Inflammatory macrophage (primary cell): ENCODE results near the gene WDR6.

Source experiments
- DNase-seq, 2 donors: peaks; one replicate each; pipeline ENCODE4 v3.0.0-alpha.2; 2020 to 2022

Gene WDR6

DNA sequence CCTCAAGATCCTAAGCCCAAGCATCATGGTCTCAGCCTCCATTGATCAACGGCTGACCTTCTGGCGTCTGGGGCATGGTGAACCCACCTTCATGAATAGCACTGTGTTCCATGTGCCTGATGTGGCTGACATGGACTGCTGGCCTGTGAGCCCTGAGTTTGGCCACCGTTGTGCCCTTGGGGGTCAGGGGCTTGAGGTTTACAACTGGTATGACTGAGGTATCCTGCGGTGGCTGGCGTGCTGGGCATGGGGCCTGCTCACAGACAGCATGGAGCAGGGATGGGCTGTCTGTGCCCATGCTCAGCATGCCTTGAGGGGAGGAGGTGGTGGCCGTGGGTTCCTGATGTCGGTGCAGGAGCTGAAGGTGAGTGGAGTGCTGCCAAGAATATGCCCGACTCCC lies 7.9 kb downstream of the WDR6 start:
- no peak for DNase-seq

DNA sequence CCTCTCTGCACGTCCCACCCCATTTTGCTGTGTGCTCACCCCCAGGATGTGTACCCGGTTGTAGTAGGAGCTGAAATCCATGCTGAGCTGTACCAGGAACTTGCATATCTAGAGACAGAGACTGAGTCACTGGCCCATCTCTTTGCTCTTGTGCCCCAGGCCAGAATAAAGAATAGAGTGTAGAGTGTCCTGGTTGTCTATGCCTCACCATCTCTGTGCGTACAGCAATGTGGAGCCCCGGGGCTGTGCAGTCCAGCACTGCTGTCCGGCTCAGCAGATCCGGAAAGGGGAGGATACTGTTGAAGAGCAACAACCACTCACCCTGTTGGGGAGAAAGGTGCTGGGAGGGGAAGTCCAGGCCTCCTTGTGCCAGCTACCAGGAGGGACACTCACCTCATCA lies 8.6 kb downstream of the WDR6 start:
- no peak for DNase-seq

DNA sequence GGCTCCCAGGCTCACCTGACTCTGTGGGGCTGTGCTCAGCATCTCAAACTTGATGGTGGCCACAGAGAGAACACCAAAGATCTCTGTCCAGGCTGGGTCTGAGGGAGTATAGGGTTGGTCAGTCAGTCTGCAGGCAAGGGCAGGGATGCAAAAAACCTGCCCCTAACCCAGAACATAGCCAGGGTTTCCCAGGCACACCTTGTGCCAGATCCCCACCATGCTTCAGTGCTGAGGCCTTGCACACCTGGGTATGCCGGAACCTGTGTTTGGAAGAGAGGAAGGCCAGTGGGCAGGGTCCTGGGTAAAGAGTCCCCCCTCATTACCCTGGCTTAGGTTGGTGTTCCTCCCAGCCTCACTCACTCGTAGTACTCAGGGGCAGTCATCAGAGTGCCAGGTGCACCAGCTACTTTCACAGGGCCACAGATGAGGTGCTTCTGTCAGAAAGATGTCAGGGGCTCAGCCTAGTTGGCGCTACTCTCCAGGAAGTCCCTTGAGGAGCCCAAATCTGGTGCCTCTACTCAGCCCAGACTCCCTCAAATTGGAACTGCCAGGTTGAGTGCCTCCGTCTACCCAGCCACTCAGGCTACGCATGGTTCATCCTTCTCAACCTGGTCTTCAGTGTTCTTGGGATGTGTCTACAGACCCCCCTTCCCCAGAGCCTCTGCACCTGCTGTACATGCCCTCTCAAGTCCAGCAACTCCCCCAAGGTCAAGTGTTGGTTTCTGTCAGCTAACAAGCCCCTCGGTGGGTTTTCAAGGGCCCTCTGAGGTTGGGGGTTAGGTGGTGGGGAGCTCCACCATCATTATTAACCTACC lies 9.4 kb downstream of the WDR6 start:
- no peak for DNase-seq

DNA sequence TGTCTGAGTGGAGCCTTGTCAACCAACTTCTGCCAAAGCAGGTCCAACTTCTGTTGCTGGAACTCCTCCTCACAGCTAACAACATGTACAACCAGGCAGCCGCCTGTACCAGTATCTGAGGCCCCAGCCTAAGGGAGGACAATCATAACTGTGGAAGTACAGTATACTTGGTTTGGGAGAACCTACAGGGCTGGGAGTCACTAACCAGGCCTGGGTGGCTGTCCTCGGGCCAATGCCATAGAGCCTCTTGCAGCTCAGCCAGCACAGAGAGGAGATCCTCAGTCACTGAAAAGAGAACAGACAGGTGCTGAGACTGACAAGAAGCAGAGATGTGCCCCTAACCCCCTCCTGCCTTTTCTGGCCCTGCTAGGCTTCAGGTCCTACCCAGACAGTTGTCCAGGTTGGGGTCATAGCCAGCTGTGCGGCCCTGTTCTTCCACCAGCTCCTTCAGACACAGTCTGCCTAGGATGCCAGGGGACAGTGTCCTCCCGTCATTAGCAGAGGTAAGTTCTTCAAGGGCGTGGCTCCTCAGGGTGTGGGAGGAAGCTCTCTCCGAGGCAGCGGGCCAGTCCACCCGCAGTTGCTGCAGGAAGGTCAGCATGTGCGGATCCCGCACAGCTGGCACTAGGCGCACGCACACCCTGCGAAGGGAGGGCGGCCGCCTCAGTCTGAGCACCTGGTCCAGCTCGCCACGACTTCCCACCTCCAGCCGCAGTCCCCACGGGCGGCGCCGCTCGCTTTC lies 10.2 kb downstream of the WDR6 start:
- DNase-seq = peak in 1 of 2 donors; percentile 49

DNA sequence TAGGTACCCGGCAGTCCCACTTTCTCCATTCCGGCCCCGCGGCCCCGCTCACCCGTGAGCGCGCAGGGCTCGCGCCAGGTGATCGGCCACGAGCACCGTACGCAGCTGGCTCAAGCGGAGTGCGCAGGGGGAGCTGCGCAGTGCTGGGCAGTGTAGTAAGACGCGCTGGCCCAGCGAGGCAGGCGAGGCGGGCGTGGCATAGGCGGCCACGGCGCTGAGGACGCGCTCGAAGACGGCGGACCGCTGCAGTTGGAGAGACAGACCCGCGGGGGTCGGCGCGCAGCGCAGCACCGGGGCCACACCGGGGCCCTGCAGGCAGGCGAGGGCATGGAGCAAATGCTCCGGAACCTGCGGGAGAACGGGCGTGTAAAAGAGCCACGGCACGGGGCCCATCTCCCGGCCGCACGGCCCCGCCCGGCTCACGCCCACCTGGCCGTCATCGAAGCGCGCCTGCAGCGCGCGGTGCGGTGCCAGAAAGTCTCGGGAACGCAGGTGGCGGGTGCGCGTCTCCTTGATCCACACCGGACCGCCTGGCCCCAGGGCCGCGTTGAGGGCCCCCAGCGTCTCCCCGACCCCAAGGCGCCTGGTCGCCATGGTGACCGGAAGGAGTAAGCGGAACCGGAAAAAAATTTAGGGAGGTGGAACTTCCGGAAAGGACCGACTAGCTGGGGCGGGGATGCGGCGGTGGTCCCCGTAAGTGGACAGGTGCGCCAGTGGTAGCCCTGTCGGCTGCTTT lies 10.9 kb downstream of the WDR6 start, which contains the start of gene DALRD3:
TSS of gene DALRD3 (minus strand) at position 610 of the 736 bp plus-strand sequence. CDS start at position 594, 16 bp downstream.
- DNase-seq = peak; percentile 53 to 66

DNA sequence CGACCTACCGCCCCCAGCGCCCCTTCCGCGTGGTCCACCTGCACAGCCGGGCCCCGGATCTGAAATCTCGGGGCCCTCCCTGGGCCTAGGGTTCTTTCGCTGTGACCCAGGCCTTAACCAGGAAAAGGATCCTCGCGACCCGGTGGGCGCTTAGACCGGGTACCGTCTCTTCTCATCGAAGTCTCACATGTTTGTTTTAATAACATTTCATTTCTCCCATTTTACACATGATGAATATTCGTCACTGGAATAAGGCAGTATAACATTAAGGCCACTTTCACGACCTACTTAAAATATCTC lies 11.5 kb downstream of the WDR6 start:
- DNase-seq = no peak

DNA sequence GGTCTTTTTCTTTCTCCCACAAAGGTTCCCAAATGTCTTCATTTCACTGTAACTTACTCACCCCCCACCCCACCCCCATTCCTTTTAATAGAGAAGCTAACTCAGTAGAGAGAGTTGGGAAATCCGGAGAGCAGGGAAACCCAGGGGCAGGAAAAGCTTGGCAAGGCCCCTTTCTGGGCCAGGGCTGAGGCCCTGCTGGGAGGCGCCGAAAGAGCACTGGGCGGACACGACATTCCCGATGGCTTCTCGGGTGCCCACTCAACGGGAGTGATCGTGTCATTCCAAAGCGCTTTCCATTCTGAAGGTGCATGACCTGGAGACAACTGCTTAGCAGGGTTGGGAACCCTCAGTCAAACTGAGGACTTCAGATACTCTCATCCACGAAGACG lies 12.7 kb downstream of the WDR6 start:
- DNase-seq = peak; percentile 26 to 42

DNA sequence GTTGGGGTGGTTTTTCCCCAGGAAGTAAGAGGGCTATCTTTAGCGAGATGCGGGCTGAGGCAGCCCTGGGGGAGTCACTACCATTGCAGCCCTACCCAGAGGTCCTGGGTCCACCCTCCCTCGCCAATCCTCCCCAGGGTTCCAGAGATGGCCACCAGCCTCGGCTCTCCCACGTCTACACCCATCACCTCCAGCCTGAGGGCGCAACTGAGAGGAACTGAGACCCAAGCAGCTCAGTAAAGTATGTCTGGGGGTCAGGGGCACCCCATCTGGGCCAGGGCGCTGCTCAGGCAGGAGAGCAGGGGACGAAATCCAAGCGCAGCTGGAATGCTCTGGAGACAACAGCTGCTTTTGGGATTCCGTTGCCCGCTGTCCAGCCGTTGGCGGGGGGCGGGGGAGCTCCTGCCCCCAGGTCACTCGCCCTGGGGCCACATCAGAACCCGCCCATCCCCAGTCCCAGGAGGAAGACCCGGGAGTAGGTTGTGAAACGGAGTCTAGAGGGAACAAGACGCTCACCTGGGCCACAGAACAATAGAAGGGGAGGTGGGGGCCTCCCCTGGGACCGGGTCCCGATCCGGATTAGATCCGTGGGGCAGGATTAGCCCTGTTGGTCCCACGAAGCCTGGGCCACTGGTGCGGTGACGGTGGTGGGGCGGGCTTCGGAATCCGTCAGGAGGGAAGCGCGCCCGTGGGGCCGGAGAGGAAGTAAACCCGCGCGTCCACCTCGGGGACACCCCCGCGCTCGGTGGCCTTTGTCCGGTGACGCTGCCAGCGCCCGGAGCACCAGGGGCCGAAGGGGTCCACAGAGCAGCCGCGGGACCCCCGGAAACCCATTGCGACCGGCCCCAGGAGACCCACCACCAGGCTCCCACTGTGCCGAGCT lies 13.4 kb downstream of the WDR6 start:
- peak; percentile 74 to 88 for DNase-seq

DNA sequence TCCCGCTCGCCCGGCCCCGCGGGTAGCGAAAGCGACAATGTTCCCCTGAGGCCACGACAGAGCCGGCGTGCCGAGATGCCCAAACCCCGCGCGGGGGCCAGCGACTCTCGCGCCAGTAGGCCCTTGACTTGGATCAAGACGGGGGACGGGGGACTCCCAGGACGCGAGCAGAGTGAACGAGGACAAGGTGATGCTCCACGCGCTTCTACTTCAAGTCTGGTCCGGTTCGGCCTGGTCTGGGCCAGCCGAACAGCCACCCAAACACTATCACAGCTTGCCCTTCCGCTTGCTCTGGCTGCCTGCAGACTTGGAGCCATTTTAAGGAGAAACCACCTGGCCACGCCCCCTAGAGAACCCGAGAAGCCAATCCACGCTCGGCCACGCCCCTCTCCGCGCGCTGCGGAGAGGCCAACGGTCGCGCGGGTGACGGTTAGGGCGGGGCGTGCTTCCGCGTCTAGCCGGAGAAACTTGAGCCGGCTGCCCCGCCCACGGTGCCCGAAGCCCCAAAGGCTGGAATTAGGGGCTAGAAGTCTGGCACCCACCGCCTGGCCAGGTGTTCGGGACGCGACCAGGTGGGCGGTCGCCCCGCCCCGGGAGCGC lies 14.1 kb downstream of the WDR6 start:
- DNase-seq = peak; percentile 99

DNA sequence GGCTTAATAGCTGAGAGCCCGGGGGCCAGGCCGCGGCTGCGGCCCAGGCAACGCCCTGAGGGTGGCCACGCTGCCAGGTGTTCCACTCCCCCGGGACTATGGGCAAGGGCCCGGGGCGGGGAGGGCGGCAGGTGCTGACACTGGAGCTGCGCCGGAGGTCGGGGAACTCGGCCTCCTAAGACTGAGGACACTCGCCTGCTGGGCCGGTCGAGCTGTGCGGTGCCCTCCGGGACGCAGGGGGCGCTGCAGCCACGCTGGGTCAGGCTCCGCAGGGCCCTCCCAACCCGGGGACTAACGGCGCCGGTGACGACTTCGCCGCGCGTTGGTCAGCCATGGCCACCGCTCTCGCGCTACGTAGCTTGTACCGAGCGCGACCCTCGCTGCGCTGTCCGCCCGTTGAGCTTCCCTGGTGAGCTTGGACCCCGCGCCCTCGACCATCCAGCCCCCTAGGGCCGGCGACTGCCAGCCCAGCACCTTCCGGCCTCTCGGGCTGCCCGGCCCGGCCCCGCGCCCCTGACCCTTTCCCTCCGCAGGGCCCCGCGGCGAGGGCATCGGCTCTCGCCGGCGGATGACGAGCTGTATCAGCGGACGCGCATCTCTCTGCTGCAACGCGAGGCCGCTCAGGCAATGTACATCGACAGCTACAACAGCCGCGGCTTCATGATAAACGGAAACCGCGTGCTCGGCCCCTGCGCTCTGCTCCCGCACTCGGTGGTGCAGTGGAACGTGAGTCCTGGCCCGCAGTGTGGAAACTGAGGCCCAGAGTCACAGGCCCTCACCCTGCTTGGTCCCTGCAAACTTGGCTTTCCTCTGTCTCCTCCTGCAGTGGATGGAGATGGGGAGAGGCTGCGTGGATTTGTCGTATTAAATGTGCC lies 14.9 kb downstream of the WDR6 start, which contains the start of gene NDUFAF3:
TSS of gene NDUFAF3 (plus strand) at position 309 of the 875 bp plus-strand sequence. CDS start at position 333, 24 bp downstream.
- peak; percentile 94 to 95 for DNase-seq

DNA sequence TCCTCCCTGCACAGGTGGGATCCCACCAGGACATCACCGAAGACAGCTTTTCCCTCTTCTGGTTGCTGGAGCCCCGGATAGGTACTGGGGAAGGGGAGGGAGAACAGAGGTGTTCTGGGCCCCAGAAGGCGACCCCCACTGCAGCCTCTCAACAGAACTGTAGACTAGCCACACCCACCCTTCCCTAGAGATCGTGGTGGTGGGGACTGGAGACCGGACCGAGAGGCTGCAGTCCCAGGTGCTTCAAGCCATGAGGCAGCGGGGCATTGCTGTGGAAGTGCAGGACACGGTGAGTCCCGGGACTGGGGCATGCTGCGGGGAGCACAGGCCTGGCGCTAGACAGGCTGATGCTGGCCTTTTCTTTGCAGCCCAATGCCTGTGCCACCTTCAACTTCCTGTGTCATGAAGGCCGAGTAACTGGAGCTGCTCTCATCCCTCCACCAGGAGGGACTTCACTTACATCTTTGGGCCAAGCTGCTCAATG lies 15.5 kb downstream of the WDR6 start:
- DNase-seq = no peak

DNA sequence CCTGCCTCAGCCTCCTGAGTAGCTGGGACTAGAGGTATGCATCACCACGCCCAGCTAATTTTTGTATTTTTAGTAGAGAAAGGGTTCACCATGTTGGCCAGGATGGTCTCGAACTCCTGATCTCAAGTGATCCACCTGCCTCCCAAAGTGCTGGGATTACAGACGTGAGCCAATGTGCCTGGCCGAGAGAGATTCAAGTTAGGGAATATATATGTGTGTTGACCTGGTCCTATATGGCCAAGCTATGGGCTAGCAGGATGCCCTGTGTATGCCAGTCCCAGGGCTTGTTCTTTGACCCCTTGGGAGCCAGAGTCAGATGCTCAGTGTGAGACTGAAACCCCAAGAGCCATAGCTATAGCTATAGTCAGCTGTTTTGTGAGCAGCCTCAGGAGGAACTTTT lies 16.6 kb downstream of the WDR6 start:
- no peak for DNase-seq

DNA sequence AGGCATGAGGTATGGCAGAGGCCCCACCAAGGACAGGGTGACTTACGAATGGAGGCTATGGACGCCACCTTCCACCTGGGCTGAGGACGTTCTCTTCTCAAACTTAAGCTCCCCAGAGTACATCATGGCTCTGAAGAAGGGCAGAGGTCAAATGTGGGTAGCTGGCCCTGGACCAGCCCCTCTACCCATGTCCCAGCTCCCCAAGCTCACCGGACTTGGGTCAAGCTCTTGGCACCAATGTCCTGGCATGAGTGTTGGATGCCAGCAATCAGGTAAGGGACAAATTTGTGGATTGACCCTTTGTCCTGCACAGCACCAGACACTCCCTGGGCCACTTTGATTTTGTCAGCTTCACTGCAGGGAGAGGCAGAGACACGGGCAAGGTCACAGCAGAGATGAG lies 17.3 kb downstream of the WDR6 start:
- no peak for DNase-seq

DNA sequence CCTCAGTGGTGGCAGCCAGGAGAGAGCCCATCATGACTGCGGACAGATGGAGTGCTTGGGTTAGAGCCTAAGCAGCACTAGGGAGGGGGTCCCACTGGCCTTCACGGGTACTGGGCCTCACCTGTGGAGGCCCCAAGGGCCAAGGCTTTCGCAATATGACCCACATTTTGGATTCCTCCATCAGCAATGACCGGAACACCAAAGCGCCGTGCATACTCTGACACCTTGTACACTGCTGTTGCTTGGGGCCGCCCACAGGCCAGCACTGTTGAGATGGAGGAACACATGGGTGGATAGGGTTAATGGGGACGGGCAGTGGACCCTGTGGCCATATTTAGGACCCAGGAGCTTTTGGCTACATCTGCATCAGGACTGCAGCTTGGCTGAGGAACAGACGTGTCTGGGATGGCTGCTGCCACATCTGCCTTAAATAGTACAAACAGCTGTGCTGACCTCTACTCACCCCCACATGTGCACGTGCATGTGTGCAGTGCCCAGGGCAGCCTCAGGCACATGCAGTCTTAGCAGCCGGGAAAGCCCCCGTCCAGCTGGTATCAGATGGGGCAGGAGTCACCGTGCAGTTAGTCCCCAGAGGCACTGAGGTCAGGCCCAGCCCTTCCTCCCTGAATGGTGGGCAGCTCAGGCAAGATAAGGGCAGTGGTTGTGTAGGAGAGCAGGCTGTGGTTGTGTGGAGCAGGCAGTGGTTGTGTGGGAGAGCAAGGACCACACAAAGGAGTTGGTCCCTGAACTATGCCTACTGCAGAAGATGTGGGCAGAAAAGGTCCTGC lies 18.0 kb downstream of the WDR6 start:
- no peak for DNase-seq

DNA sequence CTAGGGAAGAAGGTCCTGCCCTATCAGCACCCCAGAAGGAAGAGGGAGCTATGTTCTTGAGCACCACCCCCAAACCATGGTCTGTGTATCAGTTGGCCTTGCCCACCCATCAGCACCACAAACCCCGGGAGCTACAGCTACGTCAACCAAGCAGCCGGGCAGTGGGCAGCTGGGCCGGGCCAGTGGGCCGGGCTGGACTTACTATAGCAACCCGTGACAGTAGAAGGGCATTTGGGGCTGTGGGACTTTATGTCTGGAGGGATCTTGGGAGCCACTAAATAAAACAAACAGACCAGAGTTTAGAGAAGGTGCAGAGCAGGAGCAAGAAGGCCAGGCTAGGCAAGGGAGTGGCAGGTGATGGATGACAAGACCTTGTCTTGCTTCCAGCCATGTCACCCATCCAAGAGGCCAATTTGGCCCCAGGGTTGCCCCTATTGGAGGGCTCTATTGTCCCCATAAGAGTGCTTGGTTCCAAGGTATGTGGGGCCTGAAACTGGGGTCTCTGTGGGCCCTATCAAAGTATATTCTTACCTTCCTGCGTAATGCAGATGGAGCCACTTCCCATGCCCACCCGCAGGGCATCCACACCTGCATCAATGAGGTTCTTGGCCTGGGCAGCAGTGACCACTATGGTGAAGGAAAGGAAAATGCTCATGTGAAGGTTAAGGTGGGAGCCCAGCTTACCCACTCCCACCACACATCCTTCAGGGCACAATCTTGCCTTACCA lies 18.8 kb downstream of the WDR6 start:
- DNase-seq = no peak

DNA sequence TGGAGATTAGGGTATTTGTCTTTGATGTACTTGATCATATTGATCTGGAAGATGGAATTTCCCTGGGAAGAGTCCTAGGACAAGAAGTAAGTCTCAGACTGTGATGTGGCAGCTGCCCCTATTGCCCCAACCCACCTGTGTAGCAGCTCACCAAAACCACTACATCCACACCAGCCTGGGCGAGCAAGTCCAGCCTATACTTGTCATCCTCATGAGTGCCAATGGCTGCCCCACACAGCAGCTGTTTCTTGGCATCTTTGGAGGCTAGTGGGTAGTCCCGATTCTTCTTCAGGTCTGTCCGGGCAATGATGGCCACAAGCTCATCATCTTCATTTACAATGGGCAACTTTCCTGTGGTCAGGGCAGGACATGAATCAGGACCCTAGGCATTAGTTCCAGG lies 19.3 kb downstream of the WDR6 start:
- DNase-seq = no peak

DNA sequence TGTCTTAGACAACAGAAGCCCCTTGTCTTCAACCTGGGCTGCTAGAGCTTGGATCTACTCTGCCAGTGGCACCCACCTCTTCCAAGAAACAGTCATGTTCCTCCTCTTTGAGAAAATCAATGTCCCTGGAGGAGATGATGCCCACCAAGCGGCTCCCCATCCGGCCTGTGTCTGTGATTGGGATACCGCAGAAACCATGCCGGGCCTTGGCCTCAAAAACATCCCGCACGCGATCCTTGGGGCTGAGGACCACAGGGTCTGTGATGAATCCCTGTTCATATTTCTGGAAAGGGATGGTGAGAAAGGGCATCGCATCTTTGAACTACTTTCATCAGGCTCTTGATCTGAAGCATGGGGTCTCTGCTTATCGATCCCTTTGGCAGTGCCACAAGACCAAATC lies 20.4 kb downstream of the WDR6 start:
- DNase-seq = no peak

DNA sequence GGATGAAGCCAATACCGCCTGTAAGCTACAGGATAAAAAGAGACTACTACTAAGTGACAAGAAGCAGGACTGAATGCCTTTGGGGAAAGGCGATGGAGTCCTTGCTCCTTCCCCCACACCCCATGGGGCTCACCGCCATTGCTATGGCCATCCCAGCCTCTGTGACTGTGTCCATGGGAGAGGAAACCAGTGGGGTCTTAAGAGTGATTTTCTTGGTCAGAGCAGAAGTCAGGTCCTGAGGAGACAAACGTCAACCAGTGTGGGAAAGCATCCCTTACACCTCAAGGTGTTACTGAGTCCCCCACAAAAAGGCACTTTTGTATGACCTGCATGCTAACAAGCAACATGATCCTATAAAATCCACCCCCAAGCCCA lies 21.1 kb downstream of the WDR6 start:
- no peak for DNase-seq
